Endodermal cell (in vitro differentiated cells): ENCODE data around the gene ZFYVE1. TPM values are rescaled to one million over a fixed set of nuclear protein-coding genes. Genes with fewer than 3 reads are reported as not detected.

Experiments used
- DNase-seq: peaks from one replicate; pipeline ENCODE4 v3.0.0-alpha.2; 2017
- H3K27ac ChIP-seq: 2 replicates; pipeline ENCODE4 v1.5.1; 2013; ENCODE audit warnings: mild to moderate bottlenecking, low read depth, low read length, moderate library complexity
- H3K27me3 ChIP-seq: 2 replicates; pipeline ENCODE4 v1.6.1; 2013; ENCODE audit warnings: mild to moderate bottlenecking, low read length, moderate library complexity; ENCODE audit not compliant: insufficient read depth, control insufficient read depth, poor library complexity, severe bottlenecking
- H3K36me3 ChIP-seq: 2 replicates; pipeline ENCODE4 v1.7.0; 2013; ENCODE audit warnings: mild to moderate bottlenecking, low read length, moderate library complexity; ENCODE audit not compliant: control insufficient read depth, insufficient read depth
- H3K4me1 ChIP-seq: one replicate; pipeline ENCODE4 v1.7.0; 2013; ENCODE audit warnings: low read length; ENCODE audit not compliant: control insufficient read depth, insufficient read depth
- H3K4me3 ChIP-seq: 2 replicates; pipeline ENCODE4 v1.5.1; 2013; ENCODE audit warnings: mild to moderate bottlenecking, low read length, moderate library complexity
- H3K9ac ChIP-seq: 2 replicates; pipeline ENCODE4 v1.6.1; 2013; ENCODE audit warnings: mild to moderate bottlenecking, low read length, moderate library complexity; ENCODE audit not compliant: poor library complexity, severe bottlenecking; ENCODE audit errors: extremely low read depth
- H3K9me3 ChIP-seq: 2 replicates; pipeline ENCODE4 v1.6.1; 2013; ENCODE audit warnings: mild to moderate bottlenecking, low read length, moderate library complexity; ENCODE audit not compliant: control insufficient read depth
- H3K27ac Mint-ChIP-seq: 2 replicates; pipeline ENCODE4 v1.8.0; 2020; ENCODE audit warnings: mixed read lengths
- H3K27me3 Mint-ChIP-seq: 2 replicates; pipeline ENCODE4 v1.8.0; 2021; ENCODE audit warnings: mild to moderate bottlenecking, mixed read lengths; ENCODE audit not compliant: insufficient read depth
- H3K36me3 Mint-ChIP-seq: 2 replicates; pipeline ENCODE4 v1.8.0; 2020; ENCODE audit warnings: low read depth, mixed read lengths
- H3K4me1 Mint-ChIP-seq: 2 replicates; pipeline ENCODE4 v1.8.0; 2020; ENCODE audit warnings: mixed read lengths
- H3K4me3 Mint-ChIP-seq: 2 replicates; pipeline ENCODE4 v1.8.0; 2020; ENCODE audit warnings: mild to moderate bottlenecking, moderate library complexity, mixed read lengths
- H3K9me3 Mint-ChIP-seq: 2 replicates; pipeline ENCODE4 v1.8.0; 2020; ENCODE audit warnings: mild to moderate bottlenecking, mixed read lengths
- CTCF ChIP-seq: fragments of 200-600 bp; sonication (generic); conservative IDR thresholded peaks from 2 replicates; pipeline ENCODE4 v1.5.0; 2021; ENCODE audit warnings: antibody characterized with exemption, mild to moderate bottlenecking
- WGBS, 2 experiments: methylation state at CpG; one replicate each; pipeline versions ENCODE4 v1.1.5 to v1.1.7; 2013; ENCODE audit warnings: missing lambda C conversion rate in 2 of 2, mixed read lengths in 1 of 2; ENCODE audit not compliant: insufficient coverage in 1 of 2, insufficient read length in 1 of 2; 5-methylcytosine and 5-hydroxymethylcytosine counted together
- total RNA-seq, 2 donors: library from RNA; stranded (reverse); fragmentation: NEBNext Ultra II Directional in 1 of 2; extraction: Animal tissue kit (Norgen Biotek cat#: 25700) in 1 of 2; gene quantifications; 2 replicates in 1 of 2; 3 replicates in 1 of 2; pipeline ENCODE4 v1.2.1, GENCODE V29; 2021

ZFYVE1 gene
- total RNA-seq, 2 donors from 2014 or later = 11.6 to 16.6 TPM

GRCh38 chr14:72968316-72968715, 58.6 kb downstream of the ZFYVE1 start:
- Histone ChIP-seq H3K36me3 (peaks cover 12% of the 10 kb centered on the region), H3K9me3 (no peaks in the 10 kb centered on the region), H3K27me3 (no peaks in the 10 kb centered on the region), H3K4me1 (no peaks in the 10 kb centered on the region), H3K27ac (no peak overlapping the region), H3K9ac (no peak overlapping the region), H3K4me3 (no peak overlapping the region)
- no peak for TF ChIP-seq CTCF
- no peak overlapping the region for H3K27ac Mint-ChIP-seq
- WGBS, 2 experiments = 92 to 100% methylated on average over 3 to 5 of the region's 5 CpGs
- no peak overlapping the region for H3K4me3 Mint-ChIP-seq
- DNase-seq = no peak
- no peaks in the 10 kb centered on the region for H3K4me1 Mint-ChIP-seq
- no peaks in the 10 kb centered on the region for H3K27me3 Mint-ChIP-seq
- H3K36me3 Mint-ChIP-seq = peaks cover 33% of the 10 kb centered on the region
- H3K9me3 Mint-ChIP-seq = no peaks in the 10 kb centered on the region

GRCh38 chr14:72966038-72966437, 60.9 kb downstream of the ZFYVE1 start:
- 96 to 100% methylated on average over 5 to 6 of the region's 6 CpGs for WGBS, 2 experiments

GRCh38 chr14:72965249-72965648, 61.7 kb downstream of the ZFYVE1 start:
- H3K4me1 Mint-ChIP-seq = no peaks in the 10 kb centered on the region
- H3K36me3 Mint-ChIP-seq = peaks cover 34% of the 10 kb centered on the region
- Histone ChIP-seq H3K4me3 (no peak overlapping the region), H3K4me1 (no peaks in the 10 kb centered on the region), H3K9ac (no peak overlapping the region), H3K27ac (no peak overlapping the region), H3K36me3 (peaks cover 9% of the 10 kb centered on the region), H3K9me3 (no peaks in the 10 kb centered on the region), H3K27me3 (no peaks in the 10 kb centered on the region)
- no peak overlapping the region for H3K27ac Mint-ChIP-seq
- no peaks in the 10 kb centered on the region for H3K9me3 Mint-ChIP-seq
- WGBS, 2 experiments = 89 to 97% methylated on average over 4 to 6 of the region's 6 CpGs
- TF ChIP-seq CTCF = no peak
- H3K27me3 Mint-ChIP-seq = no peaks in the 10 kb centered on the region
- DNase-seq = no peak
- no peak overlapping the region for H3K4me3 Mint-ChIP-seq

More at GRCh38 chr14:72966038-72966437, 60.9 kb downstream of the ZFYVE1 start:
- no peak for TF ChIP-seq CTCF
- peaks cover 31% of the 10 kb centered on the region for H3K36me3 Mint-ChIP-seq
- Histone ChIP-seq H3K36me3 (peaks cover 5% of the 10 kb centered on the region), H3K9me3 (no peaks in the 10 kb centered on the region), H3K9ac (no peak overlapping the region), H3K4me3 (no peak overlapping the region), H3K27ac (no peak overlapping the region), H3K27me3 (no peaks in the 10 kb centered on the region), H3K4me1 (no peaks in the 10 kb centered on the region)
- H3K4me1 Mint-ChIP-seq = no peaks in the 10 kb centered on the region
- no peaks in the 10 kb centered on the region for H3K27me3 Mint-ChIP-seq
- no peak overlapping the region for H3K27ac Mint-ChIP-seq
- H3K4me3 Mint-ChIP-seq = no peak overlapping the region
- DNase-seq = no peak
- H3K9me3 Mint-ChIP-seq = no peaks in the 10 kb centered on the region
